Calu3 (cell line): ENCODE data around the gene RGS3. TPM values are rescaled to one million over a fixed set of nuclear protein-coding genes. Genes with fewer than 3 reads are reported as not detected.

Experiments used
- BruUV-seq: library from RNA; stranded (reverse); fragments of 400-500 nt; replicated peaks from 2 replicates; lab custom pipeline; 2021; lab: Mats Ljungman, UMichigan
- CTCF ChIA-PET: fragments of 300-600 bp; sonication (Branson Sonifier 250); formaldehyde crosslinking; loops from one replicate; lab custom pipeline; 2022; ENCODE audit warnings: antibody characterized with exemption; lab: Charles Lee
- DNase-seq: peaks from one replicate; pipeline ENCODE4 v3.0.0; 2022
- H3K27ac Mint-ChIP-seq: one replicate; pipeline ENCODE4 v1.8.0; 2022; ENCODE audit warnings: mixed read lengths; ENCODE audit not compliant: unreplicated experiment
- H3K27me3 Mint-ChIP-seq: one replicate; pipeline ENCODE4 v1.8.0; 2022; ENCODE audit warnings: mixed read lengths; ENCODE audit not compliant: unreplicated experiment
- H3K36me3 Mint-ChIP-seq: one replicate; pipeline ENCODE4 v1.8.0; 2022; ENCODE audit warnings: mild to moderate bottlenecking, moderate library complexity, mixed read lengths; ENCODE audit not compliant: insufficient read depth, unreplicated experiment
- H3K4me1 Mint-ChIP-seq: one replicate; pipeline ENCODE4 v1.8.0; 2022; ENCODE audit warnings: mild to moderate bottlenecking, low read depth, mixed read lengths; ENCODE audit not compliant: unreplicated experiment
- H3K4me3 Mint-ChIP-seq: one replicate; pipeline ENCODE4 v1.8.0; 2022; ENCODE audit warnings: mild to moderate bottlenecking, low read depth, moderate library complexity, mixed read lengths; ENCODE audit not compliant: unreplicated experiment
- H3K9me3 Mint-ChIP-seq: one replicate; pipeline ENCODE4 v1.8.0; 2022; ENCODE audit warnings: low read depth, mixed read lengths; ENCODE audit not compliant: unreplicated experiment
- CTCF ChIP-seq: fragments of 200-600 bp; IDR thresholded peaks from one replicate; pipeline ENCODE4 v1.8.0; 2022; ENCODE audit warnings: antibody characterized with exemption; ENCODE audit not compliant: unreplicated experiment
- intact Hi-C: fragments of 100-400 bp; cut with micrococcal nuclease; formaldehyde crosslinking; loops from one replicate; pipeline ENCODE4 v1.10.0; 2022; ENCODE audit not compliant: unreplicated experiment
- total RNA-seq: library from RNA; stranded (reverse); gene quantifications from 2 replicates; pipeline ENCODE4 v1.2.3, GENCODE V29; 2022

The RGS3 gene
- total RNA-seq, 1 experiment from 2014 or later, result 61.8 TPM

GRCh38 chr9:113645978-113646253, 182.4 kb downstream of the RGS3 start:
- BruUV-seq, result no TSS peak
- intact Hi-C loops, result no loop called here
- no peak overlapping the region for H3K27ac Mint-ChIP-seq
- no peak for DNase-seq
- no peak for TF ChIP-seq CTCF
- H3K4me1 Mint-ChIP-seq, result no peaks in the 10 kb centered on the region
- no peak overlapping the region for H3K4me3 Mint-ChIP-seq
- CTCF ChIA-PET, result no interaction called here
- no peaks in the 10 kb centered on the region for H3K36me3 Mint-ChIP-seq
- H3K9me3 Mint-ChIP-seq, result no peaks in the 10 kb centered on the region
- no peaks in the 10 kb centered on the region for H3K27me3 Mint-ChIP-seq

- Mint-ChIP-seq H3K4me3 (no peak overlapping the region), H3K27ac (no peak overlapping the region), H3K36me3 (no peaks in the 10 kb centered on the region), H3K4me1 (no peaks in the 10 kb centered on the region), H3K27me3 (no peaks in the 10 kb centered on the region), H3K9me3 (no peaks in the 10 kb centered on the region)
- no peak for DNase-seq
- CTCF ChIA-PET, result no interaction called here
- intact Hi-C loops, result no loop called here
- BruUV-seq, result no TSS peak
- TF ChIP-seq CTCF, result no peak
Observed at GRCh38 chr9:113646491-113646890, 183.0 kb downstream of the RGS3 start.

Other genes starting within 250 kb of the RGS3 start
- gene FKBP15, start 242.4 kb upstream of the RGS3 start, total RNA-seq, result 19.2 and 19.3 TPM in 2 replicates
- gene SLC31A1, start 242.2 kb upstream of the RGS3 start, total RNA-seq, result 19.4 and 21.0 TPM in 2 replicates
- gene CDC26, start 188.2 kb upstream of the RGS3 start, total RNA-seq, result 20.5 and 21.3 TPM in 2 replicates
- 23.7 TPM in 2 replicates for gene PRPF4, start 188.1 kb upstream of the RGS3 start, total RNA-seq
- 0.76 and 1.5 TPM in 2 replicates for gene RNF183, start 160.4 kb upstream of the RGS3 start, total RNA-seq
- 3.1 and 4.0 TPM in 2 replicates for gene WDR31, start 123.5 kb upstream of the RGS3 start, total RNA-seq
- 14.5 and 17.4 TPM in 2 replicates for gene BSPRY, start 114.2 kb upstream of the RGS3 start, total RNA-seq
- 30.8 and 35.2 TPM in 2 replicates for gene HDHD3, start 86.7 kb upstream of the RGS3 start, total RNA-seq
- gene ALAD, start 62.4 kb upstream of the RGS3 start, total RNA-seq, result 20.6 and 24.1 TPM in 2 replicates
- 37.7 and 41.0 TPM in 2 replicates for gene POLE3, start 53.1 kb upstream of the RGS3 start, total RNA-seq
- gene C9orf43, start 53.0 kb upstream of the RGS3 start, total RNA-seq, result 0.33 and 0.51 TPM in 2 replicates